Eye (tissue), 1 donor: ENCODE measurements around the gene ZNF175.

Experiments
- DNase-seq: peaks from one replicate; pipeline ENCODE4 v3.0.0-alpha.2; 2015

ZNF175 gene

DNA sequence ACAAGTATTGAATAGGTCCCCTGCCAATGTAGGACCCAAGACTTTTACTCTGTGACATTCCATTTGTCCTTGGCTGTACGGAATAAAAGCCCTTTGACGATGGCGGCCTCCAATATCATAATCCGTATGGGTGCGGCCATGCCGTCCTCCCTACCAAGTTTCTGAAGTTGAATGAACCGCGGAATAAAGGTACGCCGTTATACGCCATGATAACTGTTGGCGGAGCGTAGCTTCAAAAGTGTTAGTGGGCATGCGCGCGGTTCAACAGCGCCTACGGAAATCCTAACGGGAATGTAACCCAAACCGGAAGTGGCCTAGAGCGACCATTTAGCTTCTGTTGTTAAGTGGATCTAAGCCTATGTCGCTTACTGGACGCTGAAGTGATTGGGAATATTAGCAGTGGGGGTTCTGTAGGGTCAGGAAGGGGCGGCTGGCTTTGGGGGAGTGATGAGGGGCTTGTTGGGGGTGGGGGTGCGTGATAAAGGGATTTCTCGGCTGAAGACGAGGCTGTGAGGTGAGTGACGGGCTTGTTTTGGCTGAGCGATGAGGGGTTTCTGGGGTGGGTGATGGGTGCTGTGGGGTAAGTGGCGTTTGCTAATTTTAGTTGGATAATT is at the start of gene ZNF175:
ZNF175 (plus strand) TSS at position 322 of the 614 bp plus-strand sequence. CDS start 2,047 bp downstream, outside the sequence.
- peak; percentile 99 for DNase-seq

DNA sequence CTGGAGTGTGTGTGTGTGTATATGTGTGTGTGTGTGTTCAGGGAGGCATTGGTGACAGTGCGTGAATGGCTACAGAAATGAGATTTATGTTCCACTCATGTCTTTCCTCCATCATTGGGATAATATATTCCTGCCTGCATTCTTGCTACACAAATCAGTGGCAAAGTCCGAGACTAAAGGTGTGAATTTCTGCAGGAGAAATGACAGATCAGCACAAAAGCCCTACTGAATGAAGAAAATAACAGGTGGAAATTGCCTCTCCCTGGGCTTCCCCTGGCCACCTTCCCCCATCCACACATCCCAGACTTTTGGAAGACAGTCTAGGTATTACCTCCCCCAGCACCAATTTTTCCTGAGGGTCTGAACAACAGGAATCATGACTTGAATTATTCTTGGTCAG is 49.7 kb upstream of the ZNF175 start:
- no peak for DNase-seq

DNA sequence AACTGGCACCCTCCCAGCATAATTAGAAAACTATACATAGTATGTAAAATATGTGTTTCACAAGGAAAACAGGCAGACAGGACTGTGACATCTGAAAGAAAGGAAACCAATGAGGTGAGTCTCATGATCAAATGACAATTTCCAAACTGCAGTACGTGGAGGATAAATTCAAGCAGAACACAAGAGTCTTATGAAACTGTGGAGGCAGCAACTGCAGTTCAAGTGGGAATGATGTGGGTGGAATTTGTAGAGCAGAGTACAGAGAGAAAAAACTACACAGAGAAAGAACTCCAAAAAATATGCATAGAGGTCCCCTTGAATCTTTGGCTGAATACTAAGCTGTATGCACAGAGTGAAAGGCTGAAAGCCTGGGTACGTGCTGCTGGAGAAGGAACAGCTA is 49.3 kb upstream of the ZNF175 start:
- DNase-seq, result no peak

DNA sequence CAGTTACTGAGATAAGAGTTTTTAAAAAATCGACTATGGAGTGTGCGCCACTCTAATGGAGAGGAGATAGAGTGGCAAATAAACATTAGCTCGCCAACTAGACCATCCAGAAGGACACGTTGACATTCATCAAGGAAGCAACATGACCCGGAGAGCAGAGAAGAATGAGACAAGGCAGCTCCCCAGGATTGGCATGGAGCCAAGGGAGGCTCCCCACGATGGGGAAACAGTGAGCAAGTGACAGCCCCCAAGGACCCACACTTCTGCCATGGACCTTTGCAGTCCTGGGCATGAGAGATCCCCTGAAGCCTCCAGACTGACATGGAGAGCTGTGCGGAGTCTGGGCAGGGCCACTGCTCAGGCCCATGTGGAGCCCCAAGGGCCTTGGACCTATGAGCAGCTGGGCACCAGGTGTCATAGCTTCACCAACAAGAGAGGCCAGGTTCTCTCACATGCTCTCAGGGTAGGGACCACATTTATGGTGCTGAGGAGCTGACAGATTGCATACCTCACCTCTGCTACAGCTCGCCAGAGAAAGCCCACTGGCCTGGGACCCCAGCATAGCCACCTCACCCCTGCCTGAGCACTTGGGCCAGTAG is 46.3 kb upstream of the ZNF175 start:
- no peak for DNase-seq

DNA sequence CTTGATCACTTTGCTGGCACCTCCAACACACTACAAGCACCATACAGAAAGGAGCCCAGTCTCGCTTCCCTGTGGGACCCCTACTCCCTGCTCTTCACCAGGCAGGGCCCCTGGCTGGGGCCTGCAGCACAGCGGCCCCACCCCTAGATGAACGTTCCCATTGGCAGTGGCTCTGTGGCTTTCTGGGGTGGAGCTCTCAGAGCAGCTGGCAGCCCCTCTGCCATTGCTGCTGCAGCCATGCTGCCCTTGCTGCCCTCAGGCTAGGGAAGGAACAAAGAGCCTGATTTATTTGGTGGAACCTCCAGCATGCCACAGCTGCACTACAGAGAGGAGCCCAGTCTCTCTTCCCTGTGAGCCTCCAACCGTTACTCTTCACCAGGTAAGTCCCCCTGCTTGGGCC is 45.4 kb upstream of the ZNF175 start:
- no peak for DNase-seq

DNA sequence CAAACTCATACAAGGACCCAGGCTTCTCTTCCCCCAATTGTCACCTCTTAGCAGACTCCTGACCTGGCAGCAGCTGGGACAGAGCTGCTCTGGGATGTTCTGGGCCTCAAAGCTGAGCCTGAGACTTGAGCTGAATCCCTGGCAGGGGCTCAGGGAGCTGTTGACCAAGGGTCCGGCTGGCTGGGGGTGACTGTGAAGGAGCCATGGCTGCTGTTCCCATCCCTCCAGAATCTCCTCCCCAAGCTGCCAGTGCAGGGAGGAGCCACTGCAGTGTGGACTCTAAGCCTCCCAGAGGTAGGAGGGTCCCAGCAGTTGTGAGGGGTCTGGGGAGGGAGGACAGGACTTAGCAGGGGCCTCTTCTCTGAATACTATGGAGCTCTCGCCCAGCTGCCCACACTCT is 41.8 kb upstream of the ZNF175 start:
- DNase-seq, result no peak

DNA sequence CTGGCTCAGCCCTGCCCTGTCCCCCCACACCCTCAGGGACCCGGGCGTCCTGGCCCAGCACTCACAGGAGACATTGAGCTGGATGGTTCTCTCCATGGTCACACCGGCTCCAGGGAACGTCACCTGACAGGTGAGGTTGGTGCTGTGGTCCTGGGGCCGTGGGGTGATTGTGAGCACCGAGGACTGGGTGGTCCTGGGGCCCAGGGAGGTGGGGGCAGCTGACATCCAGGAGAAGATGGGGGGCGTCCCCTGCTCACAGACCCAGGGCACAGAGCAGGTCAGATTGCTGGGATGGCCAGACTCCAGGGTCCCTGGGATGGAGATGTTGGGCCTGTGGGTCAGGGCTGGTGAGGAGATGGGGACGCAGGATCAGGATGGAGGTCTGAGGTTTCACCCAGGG is 40.5 kb upstream of the ZNF175 start:
- DNase-seq, result no peak

DNA sequence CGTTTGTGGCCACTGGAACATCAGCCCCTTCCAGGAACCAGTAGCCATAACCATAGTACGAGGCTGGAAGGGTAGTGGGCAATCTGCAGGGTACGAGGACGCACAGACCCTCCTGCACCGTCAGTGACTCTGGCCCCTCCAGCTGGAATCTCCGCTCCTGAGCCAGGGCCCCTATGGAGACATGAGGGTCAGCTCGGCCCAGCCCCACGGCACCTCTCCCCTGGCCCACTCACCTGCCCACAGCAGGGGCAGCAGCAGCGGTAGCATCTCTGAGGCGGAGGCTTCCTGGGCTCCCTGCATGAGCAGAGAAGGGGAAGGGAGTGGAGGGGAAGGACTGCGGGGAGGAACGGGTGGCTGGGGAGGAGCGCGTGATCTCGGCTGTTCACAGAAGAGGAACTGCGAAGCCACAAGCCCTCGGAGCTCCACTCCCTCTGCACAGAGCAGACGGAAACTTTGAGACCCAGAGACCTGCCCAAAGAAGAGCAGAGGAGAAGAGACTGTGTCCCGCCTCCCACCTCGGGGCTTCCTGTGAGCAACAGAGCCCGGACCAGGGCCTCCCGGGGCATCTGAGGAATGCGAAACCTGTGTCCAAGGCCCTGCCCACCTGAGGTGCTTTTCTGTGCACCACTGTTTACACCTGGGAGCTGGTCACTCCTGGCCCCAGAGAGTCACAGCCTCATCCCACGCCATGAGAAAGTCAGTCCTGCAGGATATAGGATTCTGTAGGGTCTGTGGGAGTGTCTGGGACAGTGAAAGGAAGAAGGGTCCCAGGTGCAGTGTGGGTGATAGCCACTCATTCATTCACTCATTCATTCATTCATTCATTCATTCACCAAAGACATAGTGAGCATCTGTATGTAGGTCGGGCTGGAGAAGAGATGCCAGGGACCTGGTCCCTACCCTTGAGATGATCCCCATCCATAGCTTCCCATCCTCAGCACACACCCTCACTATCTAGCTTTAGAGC is 39.5 kb upstream of the ZNF175 start, which contains the start of gene SIGLEC6:
SIGLEC6 (minus strand) TSS at position 322 of the 967 bp plus-strand sequence; CDS start at position 300, 22 bp downstream.
- DNase-seq, result no peak

DNA sequence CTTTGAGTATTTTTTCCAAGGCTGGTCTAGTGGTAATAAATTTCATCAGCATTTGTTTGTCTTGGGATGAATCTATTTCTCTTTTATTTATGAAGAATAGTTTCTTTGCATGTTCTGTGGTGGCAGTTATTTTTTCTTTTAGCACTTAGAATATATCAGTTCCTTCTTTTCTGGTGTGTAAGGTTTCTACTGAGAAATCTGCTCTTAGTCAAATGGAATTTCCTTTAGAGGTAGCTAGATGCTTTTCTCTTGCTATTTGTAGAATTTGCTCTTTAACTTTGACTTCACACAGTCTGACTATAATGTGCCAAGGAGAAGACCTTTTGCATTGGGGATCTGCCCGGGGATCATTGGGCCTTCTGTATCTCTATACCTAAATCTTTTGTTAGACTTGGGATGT is 35.5 kb upstream of the ZNF175 start:
- DNase-seq, result no peak

DNA sequence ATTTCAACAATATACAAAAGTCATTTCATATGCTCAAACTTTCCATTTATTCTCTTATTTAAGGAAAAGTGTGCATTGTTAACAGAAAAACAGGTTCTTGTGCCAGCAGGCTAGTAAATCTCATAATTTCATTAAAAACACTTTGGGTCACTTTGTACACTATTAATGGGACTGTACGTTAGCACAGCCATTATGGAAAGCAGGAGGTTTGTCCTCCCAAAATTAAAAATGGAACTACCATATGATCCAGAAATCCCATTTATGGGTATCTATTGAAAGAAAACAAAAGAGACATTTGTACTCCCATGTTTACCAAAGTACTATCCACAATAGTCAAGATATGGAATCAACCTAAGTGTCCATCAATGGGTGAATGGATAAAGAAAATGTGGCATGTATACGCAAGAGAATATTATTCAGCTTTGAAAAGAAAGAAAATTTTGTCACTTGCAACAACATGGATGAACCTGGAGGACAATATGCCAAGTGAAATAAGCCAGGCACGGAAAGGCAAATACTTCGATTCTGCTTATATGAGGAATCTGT is 31.2 kb upstream of the ZNF175 start:
- DNase-seq, result no peak

DNA sequence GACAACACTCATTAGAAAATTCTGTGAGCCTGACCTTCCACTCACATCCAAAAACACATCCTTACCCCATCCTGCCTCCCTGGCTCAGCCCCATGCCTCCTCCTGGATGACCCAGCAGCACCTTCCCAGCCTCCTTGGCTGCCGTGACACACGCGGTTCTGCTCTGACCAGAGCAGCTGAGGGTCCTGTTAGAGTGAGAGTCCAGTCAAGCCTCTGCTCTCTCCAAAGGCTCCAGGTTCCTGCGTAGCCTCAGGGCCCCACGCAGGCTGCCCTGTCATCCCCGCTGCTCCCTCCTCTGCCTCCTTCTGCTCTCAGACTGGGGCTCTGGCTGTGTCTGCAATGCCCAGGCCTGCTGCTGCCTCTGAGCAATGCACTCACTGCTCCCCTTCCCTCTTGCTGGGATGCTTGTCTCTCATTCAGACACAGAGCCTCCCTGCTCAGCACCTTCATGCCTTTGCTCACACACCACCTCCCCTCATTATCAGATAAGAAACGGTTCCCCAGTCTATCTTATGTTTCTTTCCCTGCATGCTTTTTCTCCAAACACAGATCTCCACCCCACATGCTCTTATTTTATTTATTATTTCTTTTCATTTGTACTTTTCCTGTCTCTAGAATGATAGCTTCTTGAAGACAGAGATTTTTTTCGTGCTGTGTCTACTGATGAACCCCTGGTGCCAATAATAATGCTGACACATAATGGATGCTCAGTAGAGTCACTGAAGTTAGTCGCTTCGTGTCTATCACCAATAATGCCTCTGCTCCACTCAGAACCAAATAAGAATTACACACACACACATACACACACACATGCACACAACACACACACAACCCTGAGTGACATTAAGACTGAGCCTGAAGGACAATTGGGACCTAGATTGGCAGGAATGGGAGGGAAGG is 29.4 kb upstream of the ZNF175 start:
- DNase-seq, result no peak

DNA sequence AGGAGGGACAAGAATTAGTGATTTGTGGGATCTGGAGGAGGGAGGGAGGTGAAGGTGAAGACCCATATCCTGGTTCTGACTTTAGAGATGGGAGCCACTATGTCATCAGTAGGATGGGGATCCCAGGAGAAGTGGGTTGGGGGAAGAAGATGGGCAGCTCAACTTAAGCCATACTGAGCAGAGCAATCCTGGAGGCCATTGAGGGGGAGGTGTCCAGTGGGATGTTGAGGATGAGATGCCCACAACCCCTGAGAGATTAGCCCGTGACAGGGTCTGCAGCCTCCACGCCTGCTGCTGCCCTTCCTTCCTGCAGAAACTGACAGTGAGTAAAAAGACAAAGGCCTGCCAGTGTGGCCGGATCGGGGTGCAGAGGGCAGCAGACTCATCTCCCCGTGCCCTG is 28.4 kb upstream of the ZNF175 start:
- DNase-seq, result no peak

DNA sequence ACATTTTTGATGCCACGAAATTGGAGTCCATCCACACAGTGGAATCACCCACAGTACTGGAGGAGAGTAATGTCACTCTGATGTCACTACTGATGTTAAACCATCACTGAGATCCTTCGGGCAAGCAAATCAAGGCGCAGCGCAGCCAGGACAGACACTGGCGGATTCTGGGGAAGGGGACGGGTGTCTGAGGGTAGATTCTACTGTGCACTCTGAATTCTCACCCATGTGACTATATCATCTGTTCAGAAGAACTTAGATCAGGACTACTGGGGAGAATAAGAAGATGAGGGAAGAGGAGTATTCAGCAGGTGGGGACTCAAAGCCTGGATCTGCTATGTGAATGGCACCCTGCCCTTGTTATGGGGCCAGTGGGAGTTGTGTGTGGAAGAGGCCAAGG is 27.0 kb upstream of the ZNF175 start:
- no peak for DNase-seq

DNA sequence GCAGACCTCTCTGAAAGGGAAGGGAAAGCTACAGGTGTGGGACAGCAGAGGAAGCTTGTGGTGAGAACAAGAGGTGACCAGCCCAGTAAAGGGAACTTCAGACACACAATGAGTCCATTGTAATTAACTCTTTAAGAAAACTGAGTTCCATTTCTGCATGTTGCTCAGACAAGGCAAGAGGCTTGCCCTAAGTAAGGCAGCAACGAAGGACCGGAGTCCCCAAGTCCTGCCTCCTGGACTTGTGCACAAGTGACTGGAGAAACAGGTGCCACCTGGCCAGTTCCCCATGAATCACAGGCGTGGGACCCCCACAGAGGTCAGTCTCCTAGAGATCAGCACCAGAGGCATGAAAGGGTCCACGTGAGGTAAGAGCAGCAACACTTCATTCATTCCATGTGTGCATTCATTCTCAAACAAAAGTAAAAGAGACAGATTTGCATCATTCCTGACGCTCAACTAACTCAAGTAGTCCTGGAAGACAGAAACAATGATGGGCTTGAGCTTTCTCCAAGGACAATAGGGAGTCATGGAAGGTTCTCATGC is 24.9 kb upstream of the ZNF175 start:
- DNase-seq, result no peak

DNA sequence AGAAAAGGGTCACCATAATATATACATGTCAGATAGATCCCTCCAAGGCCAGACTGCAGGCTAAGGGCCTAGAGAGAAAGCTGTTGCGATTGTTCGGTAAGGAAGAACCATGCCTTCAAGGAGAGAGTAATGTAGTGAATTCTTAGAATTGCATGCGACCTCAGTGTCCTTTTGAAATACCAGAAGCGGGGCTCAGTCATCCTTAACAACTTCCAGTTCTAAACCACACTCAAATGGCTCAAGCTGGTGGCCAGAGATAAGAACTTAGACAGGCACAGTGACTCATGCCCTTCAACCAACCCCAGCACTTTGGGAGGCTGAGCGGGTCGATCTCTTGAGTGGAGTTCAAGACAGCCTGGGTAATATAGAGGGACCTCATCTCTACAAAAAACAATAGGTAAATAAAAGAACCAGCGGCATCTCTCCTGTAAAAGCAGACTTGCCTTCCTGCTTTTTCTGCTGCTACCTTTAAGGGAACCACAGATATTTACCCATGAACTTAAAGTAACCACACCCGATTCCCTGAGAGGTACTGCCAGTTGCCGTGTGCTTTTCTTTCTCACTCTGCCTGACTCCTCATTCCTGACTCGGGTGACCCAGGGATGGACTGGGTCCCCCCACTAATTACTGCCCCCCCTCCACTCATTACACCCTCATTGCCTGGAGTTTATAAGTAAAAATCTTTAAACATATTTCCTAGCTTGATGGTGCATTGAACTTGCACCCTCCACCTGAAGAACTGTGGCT is 24.3 kb upstream of the ZNF175 start:
- DNase-seq, result no peak

DNA sequence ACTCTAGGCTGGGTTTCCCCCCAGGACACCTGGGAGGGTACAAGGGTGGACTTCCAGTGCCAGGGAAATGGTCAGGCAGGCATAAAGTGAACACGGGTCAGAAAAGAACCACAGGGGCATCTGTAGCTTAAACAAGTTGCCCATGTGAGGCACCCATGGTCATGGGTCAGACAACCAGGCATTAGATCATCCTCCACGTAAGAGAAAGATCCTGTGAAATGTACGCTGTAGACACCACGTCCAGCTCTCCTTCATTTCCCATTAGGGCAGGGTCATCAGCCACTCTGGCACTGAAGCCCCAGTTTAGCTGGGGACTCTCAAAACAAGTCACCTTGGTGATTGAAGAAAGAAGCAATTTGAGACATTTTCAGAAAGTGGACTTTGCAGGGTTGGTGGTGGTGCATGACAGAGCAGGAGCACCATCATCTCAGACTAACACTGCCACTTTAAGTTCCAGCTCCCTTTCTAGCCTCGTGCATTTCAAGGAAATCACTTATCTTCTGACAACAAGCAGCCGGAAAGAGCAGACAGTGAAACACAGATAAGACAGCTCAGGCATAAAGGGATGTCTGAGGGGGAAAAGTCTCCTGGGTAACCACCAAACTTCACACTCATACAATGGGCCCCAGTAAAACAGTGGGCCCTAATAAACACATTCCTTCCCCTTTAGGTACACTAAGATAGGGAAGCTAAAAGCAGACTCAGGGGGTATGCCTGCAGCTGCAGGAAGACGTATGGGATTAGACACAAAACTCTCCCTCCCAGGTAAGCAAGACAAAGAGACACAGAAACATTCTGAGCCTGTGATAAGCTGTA is 23.5 kb upstream of the ZNF175 start:
- no peak for DNase-seq

DNA sequence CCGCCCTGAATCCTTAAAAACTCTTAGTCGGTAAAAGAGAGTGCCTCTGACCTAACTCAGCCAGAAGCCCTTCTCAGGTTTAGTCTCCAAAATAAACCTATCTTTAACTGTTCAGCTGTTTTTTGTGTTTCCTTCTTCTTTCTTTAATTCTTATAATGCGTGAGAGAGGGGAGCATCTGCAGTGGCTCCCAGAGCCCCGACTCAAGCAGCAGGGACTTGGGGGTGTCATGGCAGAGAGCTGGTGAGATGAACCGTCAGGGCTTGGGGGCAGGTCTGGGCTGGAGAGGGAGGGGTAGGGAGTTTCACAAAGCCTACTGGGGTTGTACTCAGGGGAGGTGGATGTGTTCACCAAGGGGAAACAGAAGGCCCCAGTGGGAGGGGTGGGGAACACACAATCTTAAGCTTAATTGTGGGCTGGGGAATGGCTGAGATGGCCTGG is 22.9 kb upstream of the ZNF175 start:
- no peak for DNase-seq

DNA sequence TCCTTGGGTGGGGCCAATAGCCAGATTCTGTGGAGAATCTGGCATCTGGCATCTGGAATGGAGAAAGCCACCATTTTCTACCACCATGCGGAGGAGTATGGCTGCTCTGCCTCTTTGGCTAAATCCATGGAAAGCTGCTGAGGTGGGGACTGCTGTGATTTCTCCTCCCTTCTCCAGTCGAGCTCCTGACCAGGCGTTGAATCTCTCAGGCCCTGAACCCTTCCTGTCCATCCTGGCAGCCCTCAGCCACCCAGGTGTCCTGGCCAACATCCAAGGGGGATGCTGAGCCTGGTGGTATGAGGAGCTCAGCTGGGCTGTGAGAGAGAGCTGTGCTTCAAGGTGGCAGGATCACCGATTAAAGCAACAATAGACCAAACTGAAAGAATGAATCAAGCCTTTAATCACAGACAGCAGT is 22.2 kb upstream of the ZNF175 start:
- DNase-seq, result no peak

DNA sequence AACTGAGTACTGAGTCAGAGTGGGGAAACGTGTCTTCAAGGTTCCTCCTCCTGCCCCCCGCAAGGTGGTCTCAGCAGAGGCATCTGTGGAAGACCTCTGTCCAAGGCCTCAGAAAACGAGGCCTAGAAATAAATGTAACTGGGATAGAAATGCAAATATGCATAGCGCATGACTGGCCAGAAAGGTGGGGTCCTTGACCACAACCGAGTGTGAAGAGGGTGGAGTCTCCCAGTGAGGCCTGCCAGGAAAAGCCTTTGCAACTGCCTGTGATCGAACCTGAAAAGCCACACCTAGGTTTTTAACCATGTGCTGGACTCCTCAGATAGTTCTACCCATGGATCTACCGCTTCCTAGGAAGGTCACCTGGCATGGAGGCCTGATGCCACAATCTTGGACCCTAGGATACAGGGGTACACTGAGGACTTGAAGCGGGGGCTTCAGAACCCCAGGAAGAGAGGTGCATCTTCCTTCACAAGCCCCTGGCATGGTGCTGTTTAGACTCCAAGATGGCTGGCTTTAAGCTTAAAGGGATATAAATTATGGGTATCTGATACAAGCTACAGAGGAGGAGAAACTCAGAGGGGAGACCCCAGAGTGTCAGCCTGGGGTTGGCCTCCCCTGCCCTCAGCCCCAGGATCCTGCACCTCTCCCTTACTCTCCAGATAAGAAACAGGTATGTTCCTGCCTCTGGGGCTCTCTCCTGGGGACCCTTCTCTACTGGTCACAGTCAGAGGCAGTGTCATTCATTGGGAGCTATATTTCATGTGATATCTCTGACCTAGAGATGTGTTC is 21.4 kb upstream of the ZNF175 start:
- no peak for DNase-seq
